GM12878 (cell line): ENCODE results near the gene DCAF6. TPM values are rescaled to one million over a fixed set of nuclear protein-coding genes. Genes with fewer than 3 reads are reported as not detected.

ENCODE experiments used
- ATAC-seq: fragments of 200-7000 bp; cut with Tn5 transposase; 3 replicates; pipeline ENCODE4 v1.9.1; 2020; ENCODE audit warnings: mild to moderate bottlenecking, moderate library complexity
- BruUV-seq: library from RNA; stranded (reverse); fragments of 400-500 nt; replicated peaks from 2 replicates; lab custom pipeline; 2021; lab: Mats Ljungman, UMichigan
- CTCF ChIA-PET: fragments of 300-600 bp; sonication (Branson Sonifier 250); formaldehyde crosslinking; extraction: SDS; loops from one replicate; lab custom pipeline; 2021; ENCODE audit warnings: inconsistent platforms; lab: Yijun Ruan, JAX
- POLR2A ChIA-PET: fragments of 350-600 bp; formaldehyde crosslinking; extraction: SDS; loops from one replicate; lab custom pipeline; 2021; ENCODE audit warnings: inconsistent platforms; lab: Charles Lee
- RAD21 ChIA-PET: fragments of 300-600 bp; sonication (Branson Sonifier 250); formaldehyde crosslinking; loops from one replicate; lab custom pipeline; 2023; ENCODE audit warnings: antibody characterized with exemption; ENCODE audit not compliant: unreplicated experiment; lab: Charles Lee
- SMC1A ChIA-PET: fragments of 300-600 bp; sonication (Branson Sonifier 250); formaldehyde crosslinking; loops from one replicate; lab custom pipeline; 2023; ENCODE audit not compliant: unreplicated experiment, uncharacterized antibody; lab: Charles Lee
- DNase-seq: peaks from one replicate; pipeline ENCODE4 v3.0.0-alpha.2; 2011; ENCODE audit warnings: low read depth, low spot score
- FAIRE-seq: peaks from 3 replicates; lab custom pipeline; 2011; peaks lifted over from hg19 to GRCh38; lab: Jason Lieb, UNC
- H2AFZ ChIP-seq: 2 replicates; pipeline ENCODE4 v1.6.0; 2011; ENCODE audit warnings: low read depth, low read length, control low read depth; ENCODE audit not compliant: control insufficient read depth
- H3K27ac ChIP-seq: 2 replicates; pipeline ENCODE4 v1.5.1; 2011; ENCODE audit warnings: control low read depth; ENCODE audit not compliant: control insufficient read depth, insufficient read depth
- H3K27me3 ChIP-seq, 2 experiments: replicated peaks in 1 of 2; 2 replicates each; pipeline versions ENCODE4 v1.6.0 to v1.6.1; 2011; ENCODE audit warnings: low read length in 1 of 2; ENCODE audit not compliant: control insufficient read depth in 2 of 2, insufficient read depth in 2 of 2
- H3K36me3 ChIP-seq, 2 experiments: 2 replicates each; pipeline ENCODE4 v1.5.1; 2011; ENCODE audit warnings: low read length in 1 of 2; ENCODE audit not compliant: control insufficient read depth in 2 of 2, insufficient read depth in 2 of 2
- H3K4me1 ChIP-seq: 2 replicates; pipeline ENCODE4 v1.6.1; 2011; ENCODE audit warnings: mild to moderate bottlenecking, low read length, moderate library complexity, mixed read lengths; ENCODE audit not compliant: control insufficient read depth, insufficient read depth
- H3K4me2 ChIP-seq: 2 replicates; pipeline ENCODE4 v1.6.0; 2011; ENCODE audit warnings: control low read depth; ENCODE audit not compliant: control insufficient read depth, insufficient read depth
- H3K4me3 ChIP-seq: fragments of 200-600 bp; sonication (generic); 2 replicates; pipeline ENCODE4 v1.5.1; 2016
- H3K79me2 ChIP-seq: 2 replicates; pipeline ENCODE4 v1.6.0; 2011; ENCODE audit warnings: low read length; ENCODE audit not compliant: control insufficient read depth, insufficient read depth
- H3K9ac ChIP-seq: 2 replicates; pipeline ENCODE4 v1.8.0; 2011; ENCODE audit warnings: low read length, control low read depth, mixed read lengths; ENCODE audit not compliant: control insufficient read depth, insufficient read depth
- H3K9me3 ChIP-seq: replicated peaks from 3 replicates; pipeline ENCODE4 v1.5.1; 2011; ENCODE audit warnings: mild to moderate bottlenecking, low read length; ENCODE audit not compliant: control insufficient read depth, insufficient read depth
- H4K20me1 ChIP-seq: 2 replicates; pipeline ENCODE4 v1.6.0; 2011; ENCODE audit not compliant: control insufficient read depth, insufficient read depth
- CBFB ChIP-seq: IDR thresholded peaks from 2 replicates; pipeline ENCODE4 v1.6.1; 2016; ENCODE audit warnings: antibody characterized with exemption, low read depth
- CBX5 ChIP-seq: sonication (generic); IDR thresholded peaks from 2 replicates; pipeline ENCODE4 v1.6.1; 2016; ENCODE audit warnings: low read depth, moderate library complexity, mild to moderate bottlenecking, inconsistent platforms
- ETV6 ChIP-seq, 2 experiments: fragments of 450-650 bp in 1 of 2; IDR thresholded peaks in 1 of 2; conservative IDR thresholded peaks in 1 of 2; 2 replicates each; pipeline ENCODE4 v1.6.1; 2014; ENCODE audit warnings: antibody characterized with exemption in 1 of 2, borderline replicate concordance in 1 of 2, low read depth in 1 of 2, mild to moderate bottlenecking in 1 of 2, moderate library complexity in 1 of 2
- FOXM1 ChIP-seq: IDR thresholded peaks from 2 replicates; pipeline ENCODE4 v1.6.1; 2012; ENCODE audit warnings: low read depth, mild to moderate bottlenecking, inconsistent platforms, low read length, moderate library complexity
- JUNB ChIP-seq: IDR thresholded peaks from 2 replicates; pipeline ENCODE4 v1.6.1; 2016; ENCODE audit warnings: antibody characterized with exemption, mild to moderate bottlenecking
- MAX ChIP-seq: IDR thresholded peaks from 2 replicates; pipeline ENCODE4 v1.6.1; 2012; ENCODE audit warnings: low read depth, low read length, improper control_type of control experiment
- MEF2A ChIP-seq: IDR thresholded peaks from 2 replicates; pipeline ENCODE4 v1.6.1; 2011; ENCODE audit warnings: low read depth, mild to moderate bottlenecking, low read length, moderate library complexity; ENCODE audit not compliant: insufficient read depth
- MYB ChIP-seq: fragments of 150-350 bp; IDR thresholded peaks from 2 replicates; pipeline ENCODE4 v1.6.1; 2014; ENCODE audit warnings: mild to moderate bottlenecking, low read depth, low read length, borderline replicate concordance
- MYC ChIP-seq: IDR thresholded peaks from 2 replicates; pipeline ENCODE4 v1.6.1; 2011; ENCODE audit warnings: mild to moderate bottlenecking, low read length, moderate library complexity, inconsistent platforms; ENCODE audit not compliant: insufficient read depth, insufficient replicate concordance, insufficient read length, severe bottlenecking
- NFYA ChIP-seq: IDR thresholded peaks from 2 replicates; pipeline ENCODE4 v1.6.1; 2011; ENCODE audit warnings: low read depth, mild to moderate bottlenecking, low read length, improper control_type of control experiment, borderline replicate concordance
- NR2C2 ChIP-seq: IDR thresholded peaks from 2 replicates; pipeline ENCODE4 v1.6.1; 2011; ENCODE audit warnings: borderline replicate concordance, low read depth; ENCODE audit not compliant: control insufficient read depth, insufficient read length
- POLR2AphosphoS2 ChIP-seq: IDR thresholded peaks from 2 replicates; pipeline ENCODE4 v1.6.1; 2011; ENCODE audit warnings: low read depth, mild to moderate bottlenecking, low read length, improper control_type of control experiment, moderate library complexity
- SP1 ChIP-seq: IDR thresholded peaks from one replicate; pipeline ENCODE4 v1.6.1; 2011; ENCODE audit warnings: low read depth, low read length
- STAT1 ChIP-seq: fragments of 450-650 bp; conservative IDR thresholded peaks from 2 replicates; pipeline ENCODE4 v1.6.1; 2014; ENCODE audit warnings: antibody characterized with exemption, mild to moderate bottlenecking
- TBL1XR1 ChIP-seq: IDR thresholded peaks from 2 replicates; pipeline ENCODE4 v1.6.1; 2012; ENCODE audit warnings: low read depth, low read length, improper control_type of control experiment
- WGBS: methylation state at CpG from one replicate; pipeline ENCODE4 v1.1.6; 2016; ENCODE audit warnings: low lambda C conversion rate; ENCODE audit not compliant: insufficient replicate concordance, insufficient coverage; ENCODE audit errors: missing lambda C conversion rate; 5-methylcytosine and 5-hydroxymethylcytosine counted together
- in situ Hi-C: fragments of 300-500 bp; cut with MboI; formaldehyde crosslinking; loops from 9 replicates; pipeline ENCODE4 v1.14.3; 2018; ENCODE audit warnings: mixed read lengths
- intact Hi-C: fragments of 100-400 bp; cut with micrococcal nuclease; formaldehyde crosslinking; loops from one replicate; pipeline ENCODE4 v1.14.2; 2022; ENCODE audit not compliant: unreplicated experiment
- polyA plus RNA-seq, 11 experiments: library from polyadenylated mRNA; depleted of rRNA in 4 of 11; unstranded in 6 of 11; stranded (reverse) in 5 of 11; fragments of >200 nt; fragmentation: Nextera tagmentation in 4 of 11; fragmentation: Illumina TruSeq in 1 of 11; extraction: Ambion mirVana in 4 of 11; extraction: Trizol in 1 of 11; gene quantifications; 1 replicate in 1 of 11; 2 replicates in 10 of 11; pipeline versions ENCODE4 v1.2.1 to v1.2.3, GENCODE V29; 2011 to 2016; ENCODE audit warnings: inconsistent platforms in 2 of 11, missing spikeins in 2 of 11, low read depth in 1 of 11
- total RNA-seq, 4 experiments: library from RNA; depleted of rRNA in 3 of 4; stranded (reverse); fragments of >200 nt in 3 of 4; fragmentation: Illumina TruSeq in 1 of 4; extraction: Trizol in 1 of 4; gene quantifications; 2 replicates each; pipeline versions ENCODE4 v1.2.1 to v1.2.3, GENCODE V29; 2013 to 2021

Gene DCAF6
- total and polyA plus RNA-seq, 10 of the 15 experiments (the other 5 are each of a cell fraction or from before 2014, with no cell fraction given): 11.4 to 62.7 (median 33.0) TPM

DNA sequence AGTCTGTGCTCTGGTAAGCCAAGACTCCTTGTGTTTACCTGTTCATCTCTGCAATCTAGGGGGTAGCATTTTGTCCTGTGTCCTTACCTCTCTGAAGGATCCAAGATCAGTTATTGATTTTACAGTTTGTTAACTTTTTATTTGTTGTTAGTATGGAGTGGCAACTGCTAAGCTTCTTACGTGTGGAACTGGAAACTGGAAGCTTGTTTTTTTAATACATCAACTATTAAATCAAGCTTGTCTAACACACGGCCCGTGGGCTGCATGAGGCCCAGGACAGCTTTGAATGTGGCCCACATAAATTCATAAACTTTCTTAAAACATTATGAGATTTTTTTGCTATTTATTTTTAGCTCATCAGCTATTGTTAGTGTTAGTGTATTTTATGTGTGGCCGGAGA is 29.6 kb downstream of the DCAF6 start:
- no peaks in the 10 kb centered on the region for H3K27me3 ChIP-seq
- intact Hi-C loops (no loop called here), in situ Hi-C loops (no loop called here)
- ChIA-PET CTCF (interaction anchor here (1.1 to 1.3 kb wide), 2 partner anchors 10 to 28 kb away, joined by 3 read pairs; no protein-coding TSS in a partner anchor), POLR2A (interaction anchor here (0.6 kb wide), 1 partner anchor 610 kb away, joined by 3 read pairs; no protein-coding TSS in a partner anchor), SMC1A (interaction anchor here (1.0 kb wide), 2 partner anchors 40 to 278 kb away, joined by 3 to 4 read pairs; no protein-coding TSS in a partner anchor), RAD21 (interaction anchor here (0.6 kb wide), 1 partner anchor 71 kb away, joined by 3 read pairs; no protein-coding TSS in a partner anchor)
- ATAC-seq (no peak), DNase-seq (no peak), FAIRE-seq (no peak)
- H4K20me1 ChIP-seq: no peaks in the 10 kb centered on the region
- H3K4me3 ChIP-seq: no peak overlapping the region
- H3K27ac ChIP-seq: no peak overlapping the region
- H2AFZ ChIP-seq: no peak overlapping the region
- TF ChIP-seq STAT1 (no peak), MAX (no peak), MEF2A (no peak), MYB (no peak), ETV6 (conservative IDR thresholded peaks at IDR 0.05 in 1 of 2, IDR thresholded peaks at IDR 0.05 in 1 of 2; ENCODE audit: borderline replicate concordance in 1 of 2, low read depth in 1 of 2) (no peak), CBX5 (no peak), NR2C2 (no peak), TBL1XR1 (no peak), POLR2AphosphoS2 (no peak), NFYA (no peak), SP1 (no peak), CBFB (no peak), FOXM1 (no peak), MYC (no peak), JUNB (no peak)
- peaks cover 0 to 7% of the 10 kb centered on the region in 2 experiments; a peak in 2 of 4 replicates for H3K36me3 ChIP-seq
- H3K9ac ChIP-seq: no peak overlapping the region
- no peaks in the 10 kb centered on the region for H3K4me1 ChIP-seq
- H3K4me2 ChIP-seq: no peak overlapping the region
- 96% methylated on average over 4 of the region's 4 CpGs for WGBS
- H3K79me2 ChIP-seq: no peaks in the 10 kb centered on the region; the same call in 1 of the 2 replicates
- no TSS peak for BruUV-seq
- no peaks in the 10 kb centered on the region; the same call in 2 of the 3 replicates for H3K9me3 ChIP-seq
